Hepatocyte (in vitro differentiated cells): ENCODE results near the gene EIF3A. TPM values are rescaled to one million over a fixed set of nuclear protein-coding genes. Genes with fewer than 3 reads are reported as not detected.

ENCODE experiments used
- DNase-seq: peaks from one replicate; pipeline ENCODE4 v3.0.0-alpha.2; 2016; ENCODE audit warnings: low spot score
- H2AFZ ChIP-seq: fragments of 200-600 bp; sonication (generic); 2 replicates; pipeline ENCODE4 v1.6.0; 2016; ENCODE audit warnings: antibody characterized with exemption, mild to moderate bottlenecking
- H3K27ac ChIP-seq: fragments of 200-600 bp; sonication (generic); 2 replicates; pipeline ENCODE4 v1.5.1; 2016; ENCODE audit warnings: mild to moderate bottlenecking
- H3K27me3 ChIP-seq: fragments of 200-600 bp; sonication (generic); 2 replicates; pipeline ENCODE4 v1.6.1; 2016
- H3K36me3 ChIP-seq: fragments of 200-600 bp; sonication (generic); replicated peaks from 2 replicates; pipeline ENCODE4 v1.5.1; 2016; ENCODE audit warnings: low read depth; ENCODE audit not compliant: insufficient read depth
- H3K4me1 ChIP-seq: fragments of 200-600 bp; sonication (generic); 2 replicates; pipeline ENCODE4 v1.5.1; 2016; ENCODE audit warnings: mild to moderate bottlenecking, moderate library complexity; ENCODE audit not compliant: insufficient read depth
- H3K4me2 ChIP-seq: fragments of 200-600 bp; sonication (generic); 2 replicates; pipeline ENCODE4 v1.6.0; 2016
- H3K4me3 ChIP-seq: fragments of 200-600 bp; sonication (generic); 2 replicates; pipeline ENCODE4 v1.5.1; 2016; ENCODE audit warnings: mild to moderate bottlenecking
- H3K79me2 ChIP-seq: fragments of 200-600 bp; sonication (generic); 2 replicates; pipeline ENCODE4 v1.6.0; 2017; ENCODE audit warnings: mild to moderate bottlenecking
- H3K9me2 ChIP-seq: fragments of 200-600 bp; sonication (generic); replicated peaks from 2 replicates; pipeline ENCODE4 v1.6.0; 2017; ENCODE audit warnings: mild to moderate bottlenecking; ENCODE audit not compliant: insufficient read depth
- H3K9me3 ChIP-seq: fragments of 200-600 bp; sonication (generic); 2 replicates; pipeline ENCODE4 v1.5.1; 2016; ENCODE audit warnings: low read depth, mild to moderate bottlenecking
- H4K20me1 ChIP-seq: fragments of 200-600 bp; sonication (generic); 2 replicates; pipeline ENCODE4 v1.6.0; 2016; ENCODE audit warnings: mild to moderate bottlenecking; ENCODE audit not compliant: insufficient read depth, poor library complexity, severe bottlenecking
- EZH2 ChIP-seq: fragments of 200-600 bp; sonication (generic); IDR thresholded peaks from 2 replicates; pipeline ENCODE4 v1.6.1; 2016; ENCODE audit warnings: antibody characterized with exemption, mild to moderate bottlenecking, borderline replicate concordance
- EZH2phosphoT487 ChIP-seq: fragments of 200-600 bp; sonication (generic); IDR thresholded peaks from one replicate; pipeline ENCODE4 v1.6.1; 2018; ENCODE audit warnings: antibody characterized with exemption, mild to moderate bottlenecking, low read depth, moderate library complexity; ENCODE audit not compliant: unreplicated experiment, severe bottlenecking
- WGBS: methylation state at CpG from one replicate; pipeline ENCODE4 v1.1.6; 2016; ENCODE audit warnings: low lambda C conversion rate; ENCODE audit errors: missing lambda C conversion rate; 5-methylcytosine and 5-hydroxymethylcytosine counted together
- polyA plus RNA-seq: library from polyadenylated mRNA; unstranded; fragments of >200 nt; fragmentation: Nextera tagmentation; extraction: Ambion mirVana; gene quantifications from 2 replicates; pipeline ENCODE4 v1.2.1, GENCODE V29; 2016
- total RNA-seq: library from RNA; depleted of rRNA; stranded (reverse); fragments of >200 nt; gene quantifications from 2 replicates; pipeline ENCODE4 v1.2.3, GENCODE V29; 2014
- TF ChIP-seq, protein P1 (sequence below): fragments of 200-600 bp; sonication (generic); IDR thresholded peaks from 2 replicates; pipeline ENCODE4 v1.5.1; 2016; ENCODE audit warnings: antibody characterized with exemption, mild to moderate bottlenecking; ENCODE audit not compliant: poor library complexity

Gene EIF3A
- total and polyA plus RNA-seq, 2 experiments from 2014 or later = 56.6 to 93.7 TPM

DNA sequence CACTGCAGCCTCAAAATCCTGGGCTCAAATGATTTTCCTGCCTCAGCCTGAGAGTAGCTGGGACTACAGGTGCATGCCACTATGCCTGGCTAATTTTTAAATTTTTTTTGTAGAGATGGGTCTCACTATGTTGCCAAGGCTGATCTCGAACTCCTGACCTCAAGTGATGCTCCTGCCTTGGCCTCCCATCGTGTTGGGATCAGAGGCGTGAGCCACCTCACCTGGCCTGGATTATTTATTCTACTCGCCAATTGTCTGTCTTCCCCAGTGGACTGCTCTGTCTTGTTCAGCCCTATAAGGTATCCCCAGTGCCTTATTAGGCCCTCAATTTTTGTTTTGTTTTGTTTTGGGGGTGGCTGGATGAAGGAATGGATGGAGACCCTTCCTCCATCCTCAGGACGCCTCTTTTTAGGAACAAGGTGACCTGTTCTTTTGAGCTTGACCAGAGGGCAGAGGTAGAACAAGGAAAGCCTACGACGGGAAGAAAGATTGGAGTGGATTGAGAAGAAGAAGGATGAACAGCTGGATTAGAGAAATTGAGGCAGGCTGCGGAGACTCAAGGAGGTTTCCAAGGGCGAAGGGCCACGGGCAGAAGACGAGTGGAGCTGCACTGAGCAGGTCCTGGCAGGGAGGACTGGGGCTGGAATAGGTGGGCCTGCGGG is 22.8 kb upstream of the EIF3A start:
- DNase-seq = no peak
- Histone ChIP-seq H3K4me3 (no peak overlapping the region), H2AFZ (no peak overlapping the region), H3K79me2 (peaks cover 27% of the 10 kb centered on the region), H3K27me3 (no peaks in the 10 kb centered on the region), H3K9me2 (no peaks in the 10 kb centered on the region), H3K4me1 (peaks cover 18% of the 10 kb centered on the region), H3K4me2 (peak overlapping the region; percentile 70), H3K27ac (peak overlapping the region; percentile 55), H3K9me3 (no peaks in the 10 kb centered on the region), H3K36me3 (no peaks in the 10 kb centered on the region), H4K20me1 (no peaks in the 10 kb centered on the region)
- TF ChIP-seq, protein P1, sequence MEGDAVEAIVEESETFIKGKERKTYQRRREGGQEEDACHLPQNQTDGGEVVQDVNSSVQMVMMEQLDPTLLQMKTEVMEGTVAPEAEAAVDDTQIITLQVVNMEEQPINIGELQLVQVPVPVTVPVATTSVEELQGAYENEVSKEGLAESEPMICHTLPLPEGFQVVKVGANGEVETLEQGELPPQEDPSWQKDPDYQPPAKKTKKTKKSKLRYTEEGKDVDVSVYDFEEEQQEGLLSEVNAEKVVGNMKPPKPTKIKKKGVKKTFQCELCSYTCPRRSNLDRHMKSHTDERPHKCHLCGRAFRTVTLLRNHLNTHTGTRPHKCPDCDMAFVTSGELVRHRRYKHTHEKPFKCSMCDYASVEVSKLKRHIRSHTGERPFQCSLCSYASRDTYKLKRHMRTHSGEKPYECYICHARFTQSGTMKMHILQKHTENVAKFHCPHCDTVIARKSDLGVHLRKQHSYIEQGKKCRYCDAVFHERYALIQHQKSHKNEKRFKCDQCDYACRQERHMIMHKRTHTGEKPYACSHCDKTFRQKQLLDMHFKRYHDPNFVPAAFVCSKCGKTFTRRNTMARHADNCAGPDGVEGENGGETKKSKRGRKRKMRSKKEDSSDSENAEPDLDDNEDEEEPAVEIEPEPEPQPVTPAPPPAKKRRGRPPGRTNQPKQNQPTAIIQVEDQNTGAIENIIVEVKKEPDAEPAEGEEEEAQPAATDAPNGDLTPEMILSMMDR = no peak
- TF ChIP-seq EZH2phosphoT487 (no peak), EZH2 (no peak)
- WGBS = 58% methylated on average over 11 of the region's 12 CpGs

DNA sequence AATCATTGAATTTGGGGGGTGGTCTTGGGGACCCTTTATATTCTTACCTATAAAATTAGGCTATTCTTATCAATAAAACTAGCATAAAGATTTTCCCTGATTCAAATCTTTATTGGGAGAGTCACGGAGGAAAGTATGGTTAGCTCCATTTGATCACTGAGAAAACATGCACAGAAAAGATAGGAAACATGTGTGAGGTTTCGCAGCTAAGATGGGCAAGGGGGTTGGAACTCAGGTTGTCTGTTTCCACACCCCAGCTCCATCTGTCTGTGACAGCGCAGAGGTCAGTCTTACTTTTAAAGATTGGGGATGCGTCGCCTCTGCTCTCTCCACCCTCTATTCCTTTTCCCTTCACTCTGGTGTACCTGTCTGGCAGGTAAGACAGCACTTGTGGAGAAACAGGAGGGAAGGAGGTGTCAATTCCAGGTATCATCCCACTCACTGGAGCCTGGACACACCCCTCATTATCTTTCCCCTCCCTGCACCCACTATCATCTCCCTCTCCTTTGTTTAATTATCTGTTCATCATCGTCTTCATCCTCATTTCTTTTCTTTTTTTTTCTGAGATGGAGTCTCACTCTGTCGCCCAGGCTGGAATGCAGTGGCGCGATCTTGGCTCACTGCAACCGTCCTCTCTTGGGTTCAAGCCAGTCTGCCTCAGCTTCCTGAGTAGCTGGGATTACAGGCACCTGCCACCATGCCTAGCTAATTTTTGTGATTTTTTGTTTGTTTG is 20.9 kb upstream of the EIF3A start:
- no peak overlapping the region for H2AFZ ChIP-seq
- H3K9me3 ChIP-seq = no peaks in the 10 kb centered on the region
- no peaks in the 10 kb centered on the region for H3K27me3 ChIP-seq
- no peaks in the 10 kb centered on the region for H3K9me2 ChIP-seq
- WGBS = 83% methylated on average over 10 of the region's 10 CpGs
- H3K79me2 ChIP-seq = peaks cover 20% of the 10 kb centered on the region
- H4K20me1 ChIP-seq = no peaks in the 10 kb centered on the region
- no peak overlapping the region for H3K4me2 ChIP-seq
- peak overlapping the region; percentile 74 for H3K27ac ChIP-seq
- DNase-seq = no peak
- TF ChIP-seq, protein P1 = no peak
- TF ChIP-seq EZH2 (no peak), EZH2phosphoT487 (no peak)
- H3K36me3 ChIP-seq = no peaks in the 10 kb centered on the region
- no peak overlapping the region for H3K4me3 ChIP-seq
- H3K4me1 ChIP-seq = peaks cover 18% of the 10 kb centered on the region

DNA sequence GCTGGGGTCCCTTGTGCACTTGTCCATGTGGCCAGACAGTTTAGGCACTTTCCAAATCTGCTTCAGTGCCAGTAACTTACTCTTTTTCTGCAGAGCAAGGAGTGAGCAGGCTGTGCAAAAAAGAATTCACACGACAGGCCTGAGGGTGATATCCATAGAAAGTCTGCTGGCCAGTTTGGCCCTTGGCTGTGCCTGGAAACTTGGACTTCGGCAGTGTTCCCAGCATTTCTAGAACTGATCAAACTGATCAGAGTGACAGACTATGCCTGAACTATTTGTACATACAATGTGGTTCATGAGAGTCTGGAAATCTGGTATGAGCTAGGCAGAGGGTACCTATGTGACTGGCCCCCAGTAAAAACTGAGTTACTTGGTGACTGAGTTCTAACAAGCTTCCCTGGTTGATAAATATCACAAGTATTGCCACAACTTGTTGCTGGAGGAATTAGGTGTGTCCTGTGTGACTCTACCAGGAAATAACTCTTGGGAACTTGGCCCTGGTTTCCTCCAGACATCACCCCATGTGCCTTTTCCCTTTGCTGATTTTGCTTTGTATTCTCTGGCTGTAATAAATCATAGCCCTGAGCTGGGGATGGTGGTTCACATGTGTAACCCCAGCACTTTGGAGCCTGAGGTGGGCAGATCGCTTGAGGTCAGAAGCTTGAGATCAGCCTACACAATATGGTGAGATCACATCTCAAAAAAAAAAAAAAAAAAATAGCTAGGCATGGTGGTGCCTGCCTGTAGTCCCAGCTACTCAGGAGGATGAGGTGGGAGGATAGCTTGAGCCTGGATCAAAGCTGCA is 20.0 kb upstream of the EIF3A start:
- no peaks in the 10 kb centered on the region for H4K20me1 ChIP-seq
- TF ChIP-seq EZH2phosphoT487 (no peak), EZH2 (no peak)
- TF ChIP-seq, protein P1 = no peak
- peak overlapping the region; percentile 74 for H3K27ac ChIP-seq
- no peak overlapping the region for H3K4me3 ChIP-seq
- peaks cover 16% of the 10 kb centered on the region for H3K4me1 ChIP-seq
- no peak overlapping the region for H3K4me2 ChIP-seq
- no peaks in the 10 kb centered on the region for H3K9me3 ChIP-seq
- DNase-seq = peak; percentile 37
- peaks cover 11% of the 10 kb centered on the region for H3K79me2 ChIP-seq
- 83% methylated on average over 3 of the region's 3 CpGs for WGBS
- no peaks in the 10 kb centered on the region for H3K36me3 ChIP-seq
- H2AFZ ChIP-seq = no peak overlapping the region
- H3K9me2 ChIP-seq = no peaks in the 10 kb centered on the region
- no peaks in the 10 kb centered on the region for H3K27me3 ChIP-seq
